GM18858 (cell line): ENCODE results near the gene ANO1.

Experiments used
- ATAC-seq: cut with Tn5 transposase; IDR thresholded peaks from one replicate; pipeline ENCODE4 v1.9.1; 2021; ENCODE audit not compliant: unreplicated experiment

ANO1 gene

GRCh38 chr11:70050243-70050642 lies 27.9 kb upstream of the ANO1 start:
- ATAC-seq, result no peak

GRCh38 chr11:70054004-70054403 lies 24.1 kb upstream of the ANO1 start:
- no peak for ATAC-seq

GRCh38 chr11:70055444-70055843 lies 22.7 kb upstream of the ANO1 start:
- no peak for ATAC-seq

GRCh38 chr11:70057080-70057479 lies 21.0 kb upstream of the ANO1 start:
- ATAC-seq, result no peak

GRCh38 chr11:70059971-70060370 lies 18.1 kb upstream of the ANO1 start:
- no peak for ATAC-seq

GRCh38 chr11:70060611-70061293 lies 17.4 kb upstream of the ANO1 start:
- ATAC-seq, result no peak

- ATAC-seq, result no peak
These were observed 16.4 kb upstream of the ANO1 start for GRCh38 chr11:70061734-70062133.

GRCh38 chr11:70063121-70063520 lies 15.0 kb upstream of the ANO1 start:
- ATAC-seq, result no peak

- no peak for ATAC-seq
These were observed 14.6 kb upstream of the ANO1 start for GRCh38 chr11:70063555-70063954.

- ATAC-seq, result no peak
These were observed 13.9 kb upstream of the ANO1 start for GRCh38 chr11:70064008-70064725.

- ATAC-seq, result no peak
These were observed 13.3 kb upstream of the ANO1 start for GRCh38 chr11:70064726-70065317.

GRCh38 chr11:70065318-70066135 lies 12.6 kb upstream of the ANO1 start:
- no peak for ATAC-seq

- no peak for ATAC-seq
These were observed 12.0 kb upstream of the ANO1 start for GRCh38 chr11:70066136-70066520.

- no peak for ATAC-seq
These were observed 11.5 kb upstream of the ANO1 start for GRCh38 chr11:70066628-70067027.

- ATAC-seq, result no peak
These were observed 11.1 kb upstream of the ANO1 start for GRCh38 chr11:70067036-70067435.

GRCh38 chr11:70067591-70068341 lies 10.4 kb upstream of the ANO1 start:
- ATAC-seq, result no peak

GRCh38 chr11:70068345-70068744 lies 9.8 kb upstream of the ANO1 start:
- ATAC-seq, result no peak

- ATAC-seq, result no peak
These were observed 9.2 kb upstream of the ANO1 start for GRCh38 chr11:70068950-70069349.

GRCh38 chr11:70070706-70071105 lies 7.4 kb upstream of the ANO1 start:
- ATAC-seq, result no peak

GRCh38 chr11:70071996-70072395 lies 6.1 kb upstream of the ANO1 start:
- ATAC-seq, result no peak

GRCh38 chr11:70072461-70072860 lies 5.7 kb upstream of the ANO1 start:
- no peak for ATAC-seq
